Skeletal muscle tissue (tissue), 4 donors: ENCODE data around the gene IGF1R. TPM values are rescaled to one million over a fixed set of nuclear protein-coding genes. Genes with fewer than 3 reads are reported as not detected.

Experiments
- H3K27ac ChIP-seq: one replicate; pipeline ENCODE4 v1.7.0; 2013; ENCODE audit warnings: mild to moderate bottlenecking, low read depth, low read length, inconsistent platforms
- H3K27me3 ChIP-seq, 3 donors: one replicate each; pipeline ENCODE4 v1.7.0; 2013; ENCODE audit warnings: low read length in 3 of 3; ENCODE audit not compliant: control insufficient read depth in 3 of 3, insufficient read depth in 3 of 3
- H3K36me3 ChIP-seq, 3 donors: one replicate each; pipeline ENCODE4 v1.7.0; 2013; ENCODE audit warnings: low read length in 3 of 3; ENCODE audit not compliant: control insufficient read depth in 3 of 3, insufficient read depth in 3 of 3
- H3K4me1 ChIP-seq, 3 donors: one replicate each; pipeline ENCODE4 v1.7.0; 2013; ENCODE audit warnings: low read length in 3 of 3, mild to moderate bottlenecking in 3 of 3; ENCODE audit not compliant: control insufficient read depth in 3 of 3, insufficient read depth in 3 of 3
- H3K4me3 ChIP-seq, 3 donors: one replicate each; pipeline ENCODE4 v1.7.0; 2013; ENCODE audit warnings: low read length in 3 of 3
- H3K9ac ChIP-seq, 3 donors: one replicate each; pipeline ENCODE4 v1.7.0; 2013; ENCODE audit warnings: low read length in 3 of 3, mild to moderate bottlenecking in 3 of 3, moderate library complexity in 2 of 3, low read depth in 1 of 3
- H3K9me3 ChIP-seq, 3 donors: one replicate each; pipeline ENCODE4 v1.7.0; 2013; ENCODE audit warnings: low read length in 3 of 3; ENCODE audit not compliant: control insufficient read depth in 3 of 3
- total RNA-seq: library from RNA; depleted of rRNA; stranded (reverse); fragments of >200 nt; gene quantifications from one replicate; pipeline ENCODE4 v1.2.3, GENCODE V29; 2014
- donor health status: Osteomylitis.

The IGF1R gene
- total RNA-seq, 1 donor from 2014 or later = 25.6 TPM

DNA sequence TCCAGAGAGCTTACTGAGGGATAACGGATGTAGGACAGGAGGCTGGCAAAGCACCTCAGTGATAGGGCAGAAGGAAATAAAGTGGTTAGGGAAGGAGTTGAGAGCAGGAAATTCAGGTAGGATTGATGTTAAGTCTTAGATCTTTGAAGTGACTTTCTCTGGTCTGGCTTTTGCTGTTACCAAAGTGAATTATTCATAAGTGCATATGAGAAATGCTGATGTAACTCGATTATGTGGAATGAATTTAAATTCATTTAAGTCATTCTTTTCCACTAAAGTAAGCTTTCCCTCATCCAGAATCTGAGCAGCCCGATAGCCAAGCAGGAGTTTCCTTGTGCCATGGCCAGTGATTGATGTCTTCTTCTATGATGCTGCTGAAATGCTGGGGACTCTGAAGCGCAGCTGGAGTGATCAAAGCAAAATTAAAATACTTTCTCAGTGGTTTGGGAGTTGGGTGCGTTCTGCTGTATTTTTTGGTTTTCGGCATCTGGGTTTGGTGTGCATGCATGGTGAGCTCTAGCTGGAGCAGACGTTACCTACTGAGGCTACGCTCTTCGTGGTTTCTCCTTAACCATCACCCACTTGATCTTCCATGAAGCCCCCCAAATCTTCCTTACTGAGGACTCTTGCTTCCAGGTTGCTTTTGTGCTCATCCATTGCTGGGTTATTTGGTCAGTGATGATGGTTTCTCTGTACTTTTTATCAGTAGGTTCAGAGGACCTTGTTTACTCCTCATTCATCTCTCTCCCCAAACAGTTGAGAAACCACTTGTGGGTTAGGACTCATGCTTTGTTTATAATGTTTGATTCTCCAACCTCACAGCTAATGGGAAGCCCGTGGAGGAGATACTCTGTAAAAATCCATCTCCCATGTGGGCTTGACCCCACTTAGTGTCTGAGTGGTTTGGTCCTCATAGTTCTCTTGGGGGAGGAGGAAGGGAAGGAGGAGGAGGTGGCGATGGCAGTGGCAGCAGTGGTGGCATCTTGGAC, 72.5 kb downstream of the IGF1R start:
- peaks cover 23 to 35% (median 30%) of the 10 kb centered on the region in 3 donors for H3K4me1 ChIP-seq
- H3K36me3 ChIP-seq = no peaks in the 10 kb centered on the region
- H3K4me3 ChIP-seq = no peak overlapping the region
- H3K9me3 ChIP-seq = no peaks in the 10 kb centered on the region
- no peak overlapping the region for H3K9ac ChIP-seq
- H3K27ac ChIP-seq = no peak overlapping the region
- H3K27me3 ChIP-seq = no peaks in the 10 kb centered on the region

DNA sequence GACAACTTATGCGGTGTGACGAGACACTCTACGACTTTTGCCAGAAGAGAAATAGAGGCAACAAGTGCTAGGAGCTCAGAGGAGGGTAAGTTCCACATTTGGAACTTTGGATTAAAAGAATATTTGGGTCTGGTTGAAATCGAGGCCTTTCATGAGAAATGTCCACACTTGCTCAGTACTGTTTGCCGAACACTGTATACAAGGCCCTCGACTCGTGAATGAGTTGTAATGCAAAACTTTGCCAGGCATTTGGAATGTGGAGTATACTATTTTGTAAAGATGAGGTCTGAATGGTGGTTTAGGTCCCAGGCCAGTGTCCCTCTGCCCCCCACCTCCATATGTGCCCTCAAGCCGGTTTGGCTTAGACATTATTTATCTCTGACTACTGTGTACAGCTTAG, 73.9 kb downstream of the IGF1R start:
- Histone ChIP-seq H3K27me3 (no peaks in the 10 kb centered on the region), H3K27ac (no peak overlapping the region)

GRCh38 chr15:98722645-98723044, 74.3 kb downstream of the IGF1R start:
- Histone ChIP-seq H3K9ac (no peak overlapping the region), H3K4me3 (no peak overlapping the region), H3K27me3 (no peaks in the 10 kb centered on the region), H3K36me3 (no peaks in the 10 kb centered on the region), H3K27ac (no peak overlapping the region), H3K9me3 (no peaks in the 10 kb centered on the region), H3K4me1 (peaks cover 28 to 36% (median 31%) of the 10 kb centered on the region in 3 donors)

More for the DNA sequence above, 73.9 kb downstream of the IGF1R start:
- Histone ChIP-seq H3K4me3 (no peak overlapping the region), H3K9ac (no peak overlapping the region), H3K4me1 (peaks cover 24 to 32% (median 27%) of the 10 kb centered on the region in 3 donors), H3K9me3 (no peaks in the 10 kb centered on the region), H3K36me3 (no peaks in the 10 kb centered on the region)

GRCh38 chr15:98723195-98723594, 74.9 kb downstream of the IGF1R start:
- H3K9me3 ChIP-seq = no peaks in the 10 kb centered on the region
- no peak overlapping the region for H3K4me3 ChIP-seq
- H3K9ac ChIP-seq = no peak overlapping the region
- no peaks in the 10 kb centered on the region for H3K36me3 ChIP-seq
- H3K4me1 ChIP-seq = peaks cover 27 to 36% (median 30%) of the 10 kb centered on the region in 3 donors
- no peak overlapping the region for H3K27ac ChIP-seq
- H3K27me3 ChIP-seq = no peaks in the 10 kb centered on the region

- Histone ChIP-seq H3K4me1 (peaks cover 27 to 36% (median 30%) of the 10 kb centered on the region in 3 donors), H3K27ac (no peak overlapping the region)
These were observed 75.7 kb downstream of the IGF1R start for GRCh38 chr15:98724048-98724447.

GRCh38 chr15:98724494-98724893, 76.2 kb downstream of the IGF1R start:
- Histone ChIP-seq H3K4me3 (no peak overlapping the region), H3K9me3 (no peaks in the 10 kb centered on the region), H3K4me1 (peaks cover 27 to 36% (median 30%) of the 10 kb centered on the region in 3 donors), H3K9ac (no peak overlapping the region), H3K36me3 (no peaks in the 10 kb centered on the region), H3K27ac (no peak overlapping the region), H3K27me3 (no peaks in the 10 kb centered on the region)

More at GRCh38 chr15:98724048-98724447, 75.7 kb downstream of the IGF1R start:
- Histone ChIP-seq H3K36me3 (no peaks in the 10 kb centered on the region), H3K9me3 (no peaks in the 10 kb centered on the region), H3K4me3 (no peak overlapping the region), H3K9ac (no peak overlapping the region), H3K27me3 (no peaks in the 10 kb centered on the region)

DNA sequence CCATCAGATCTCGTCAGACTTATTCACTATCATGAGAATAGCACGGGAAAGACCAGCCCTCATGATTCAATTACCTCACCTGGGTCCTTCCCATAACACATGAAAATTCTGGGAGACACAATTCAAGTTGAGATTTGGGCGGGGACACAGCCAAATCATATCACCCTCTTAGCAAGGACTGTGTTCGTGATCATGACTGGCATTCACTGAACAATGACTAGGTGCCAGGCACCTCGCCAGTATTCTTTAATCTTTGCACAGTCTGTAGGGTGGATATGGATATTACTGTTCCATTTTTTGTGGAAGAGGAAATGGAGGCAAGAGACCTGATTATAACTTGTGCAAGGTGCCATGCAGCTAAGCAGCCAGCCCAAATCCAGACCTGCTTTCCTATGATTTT, 77.5 kb downstream of the IGF1R start:
- Histone ChIP-seq H3K27me3 (no peaks in the 10 kb centered on the region), H3K9ac (no peak overlapping the region), H3K4me3 (no peak overlapping the region), H3K36me3 (no peaks in the 10 kb centered on the region), H3K27ac (no peak overlapping the region), H3K9me3 (no peaks in the 10 kb centered on the region), H3K4me1 (peaks cover 28 to 35% (median 35%) of the 10 kb centered on the region in 3 donors)

DNA sequence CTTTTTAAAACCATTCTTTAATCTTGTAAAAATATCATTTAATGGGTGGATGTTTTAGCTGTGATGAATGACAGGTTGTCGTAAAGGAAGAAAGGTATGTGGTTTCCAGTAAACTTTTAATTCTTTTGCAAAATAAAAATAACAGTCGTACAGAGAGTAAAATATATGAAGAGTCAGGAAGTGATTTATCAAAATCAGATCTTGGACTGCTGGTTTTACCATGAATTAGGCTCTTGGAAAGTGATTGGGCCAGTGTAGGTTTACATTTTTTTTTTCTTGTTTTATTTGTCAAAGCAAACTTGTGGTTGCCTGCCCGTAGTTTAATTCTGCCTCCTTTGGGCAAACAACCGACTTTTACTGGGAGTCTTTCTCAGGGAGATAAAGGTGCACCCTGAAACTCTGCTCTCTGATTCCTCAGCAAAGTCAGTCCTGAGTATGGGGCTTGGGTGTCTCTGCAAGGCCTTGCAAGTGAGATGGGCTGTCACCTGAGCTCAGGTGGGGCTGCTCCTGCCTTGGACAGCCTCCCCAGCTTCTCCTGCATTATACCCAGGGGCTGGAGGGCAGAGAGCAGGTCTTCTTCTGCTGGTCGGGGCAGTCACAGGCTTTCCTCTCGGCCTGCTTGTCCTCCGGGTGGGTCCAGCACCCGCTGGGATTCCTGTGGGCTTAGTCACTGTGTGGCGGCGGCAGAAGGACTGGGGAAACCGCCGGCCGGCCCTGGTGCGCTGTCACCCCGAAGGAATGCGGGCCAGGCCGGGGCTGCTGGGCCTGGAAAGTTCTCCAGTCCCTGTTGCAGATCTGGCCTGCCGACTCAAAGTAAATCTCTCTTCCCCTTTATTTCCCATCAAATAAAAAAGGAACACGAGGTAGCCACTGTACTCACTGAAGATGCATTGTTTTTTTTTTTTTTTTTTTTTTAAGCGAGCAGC, 79.0 kb downstream of the IGF1R start:
- no peaks in the 10 kb centered on the region for H3K36me3 ChIP-seq
- H3K27me3 ChIP-seq = no peaks in the 10 kb centered on the region
- no peaks in the 10 kb centered on the region for H3K9me3 ChIP-seq
- H3K4me3 ChIP-seq = peak overlapping the region; percentile 42 to 57 (median 44)
- peaks cover 34 to 49% (median 43%) of the 10 kb centered on the region in 3 donors for H3K4me1 ChIP-seq
- H3K9ac ChIP-seq = peak overlapping the region; percentile 45 to 80 (median 55)
- H3K27ac ChIP-seq = peak overlapping the region; percentile 78

DNA sequence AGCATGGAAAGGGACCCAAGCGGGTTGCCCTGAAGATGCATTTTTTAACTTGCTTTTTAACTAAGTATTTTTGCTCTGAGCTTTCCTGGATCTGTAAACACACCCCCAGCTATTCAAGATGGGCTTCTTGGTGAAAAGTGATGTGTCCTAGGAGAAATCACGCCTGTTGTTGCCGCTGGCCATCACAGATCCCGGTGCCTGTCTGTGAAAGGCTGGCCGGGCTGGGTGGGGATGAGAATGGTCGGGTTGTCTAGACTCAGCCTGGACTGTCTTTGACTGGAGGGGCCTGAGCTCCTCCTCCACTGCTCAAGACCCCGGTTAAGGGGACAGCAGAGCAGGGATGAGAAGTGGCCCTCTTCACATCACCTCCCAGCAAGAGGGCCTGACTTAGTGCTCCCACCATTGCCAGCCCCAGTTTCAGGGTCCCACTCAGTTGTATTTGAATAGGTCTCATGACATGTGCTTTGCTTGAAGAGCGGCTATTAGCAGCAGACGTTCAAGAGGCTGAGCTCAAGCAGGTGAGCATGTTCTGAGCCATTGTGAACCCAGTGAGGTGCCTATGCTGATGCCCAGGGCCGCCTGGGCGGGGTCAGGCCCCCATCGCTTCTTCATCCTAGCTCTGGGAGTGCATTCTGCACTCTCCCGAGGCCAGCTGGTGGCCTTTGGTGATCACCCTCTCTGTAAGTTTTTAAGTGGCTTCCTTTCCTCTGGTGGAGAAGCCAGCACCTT, 79.9 kb downstream of the IGF1R start:
- Histone ChIP-seq H3K27ac (peak overlapping the region; percentile 78), H3K27me3 (no peaks in the 10 kb centered on the region), H3K9ac (peak overlapping the region in 2 of 3 donors; percentile 8 to 80), H3K4me1 (peaks cover 34 to 50% (median 43%) of the 10 kb centered on the region in 3 donors), H3K36me3 (no peaks in the 10 kb centered on the region), H3K9me3 (no peaks in the 10 kb centered on the region), H3K4me3 (no peak overlapping the region)
